Esophagus muscularis mucosa (tissue), 3 donors: Measurements from ENCODE around the gene CMTM1.

ENCODE experiments used
- POLR2A ChIP-seq: fragments of 450-650 bp; IDR thresholded peaks from one replicate; pipeline ENCODE4 v1.6.1; 2017; ENCODE audit warnings: antibody characterized with exemption, moderate library complexity, mild to moderate bottlenecking, low read depth
- POLR2AphosphoS5 ChIP-seq, 2 donors: sonication (generic); formaldehyde crosslinking; IDR thresholded peaks; one replicate each; pipeline ENCODE4 v1.6.1; 2017; ENCODE audit warnings: antibody characterized with exemption in 2 of 2
- TF ChIP-seq, protein P1 (sequence below), 3 experiments: fragments of 200-600 bp in 2 of 3; fragments of 450-650 bp in 1 of 3; sonication (generic) in 2 of 3; IDR thresholded peaks; one replicate each; pipeline ENCODE4 v1.5.1; 2017 to 2019; ENCODE audit warnings: antibody characterized with exemption in 3 of 3, mild to moderate bottlenecking in 2 of 3, moderate library complexity in 1 of 3

DNA sequence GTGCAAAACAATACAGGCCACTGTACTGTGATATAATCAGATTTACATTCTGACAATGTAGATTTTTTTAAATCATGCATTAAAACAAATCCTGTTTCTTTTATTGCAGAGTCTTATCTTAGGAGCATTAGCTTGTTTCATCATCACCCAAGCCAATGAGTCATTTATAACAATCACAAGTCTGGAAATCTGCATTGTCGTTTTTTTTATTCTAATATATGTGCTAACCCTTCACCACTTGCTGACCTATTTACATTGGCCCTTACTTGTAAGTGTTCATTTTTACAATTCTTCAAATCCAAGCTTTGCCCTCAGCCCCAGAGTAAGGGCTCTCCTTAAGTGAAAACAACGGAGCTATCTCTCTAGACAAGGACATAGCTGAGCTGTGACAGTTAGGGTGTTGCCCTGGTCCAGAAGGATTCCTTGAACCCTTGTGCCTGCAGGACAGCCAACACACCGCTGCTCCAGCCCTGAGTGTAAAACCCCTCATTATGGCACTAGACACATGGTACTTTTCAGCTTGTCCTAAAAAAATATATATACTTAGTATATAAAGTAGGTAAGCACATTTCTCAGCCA lies 3.7 kb downstream of the CMTM1 start:
- TF ChIP-seq, protein P1, sequence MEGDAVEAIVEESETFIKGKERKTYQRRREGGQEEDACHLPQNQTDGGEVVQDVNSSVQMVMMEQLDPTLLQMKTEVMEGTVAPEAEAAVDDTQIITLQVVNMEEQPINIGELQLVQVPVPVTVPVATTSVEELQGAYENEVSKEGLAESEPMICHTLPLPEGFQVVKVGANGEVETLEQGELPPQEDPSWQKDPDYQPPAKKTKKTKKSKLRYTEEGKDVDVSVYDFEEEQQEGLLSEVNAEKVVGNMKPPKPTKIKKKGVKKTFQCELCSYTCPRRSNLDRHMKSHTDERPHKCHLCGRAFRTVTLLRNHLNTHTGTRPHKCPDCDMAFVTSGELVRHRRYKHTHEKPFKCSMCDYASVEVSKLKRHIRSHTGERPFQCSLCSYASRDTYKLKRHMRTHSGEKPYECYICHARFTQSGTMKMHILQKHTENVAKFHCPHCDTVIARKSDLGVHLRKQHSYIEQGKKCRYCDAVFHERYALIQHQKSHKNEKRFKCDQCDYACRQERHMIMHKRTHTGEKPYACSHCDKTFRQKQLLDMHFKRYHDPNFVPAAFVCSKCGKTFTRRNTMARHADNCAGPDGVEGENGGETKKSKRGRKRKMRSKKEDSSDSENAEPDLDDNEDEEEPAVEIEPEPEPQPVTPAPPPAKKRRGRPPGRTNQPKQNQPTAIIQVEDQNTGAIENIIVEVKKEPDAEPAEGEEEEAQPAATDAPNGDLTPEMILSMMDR (IDR thresholded peaks at IDR 0.05), result no peak
- TF ChIP-seq POLR2A (no peak), POLR2AphosphoS5 (IDR thresholded peaks at IDR 0.05) (no peak)
